GM18519 (cell line): ENCODE data around the gene ASTL.
"Not testable (repeated sequence)": the region's sequence is repeated elsewhere in the genome, so short reads cannot be mapped to it uniquely, and the experiment has no call there.

ENCODE experiments used
- ATAC-seq: cut with Tn5 transposase; IDR thresholded peaks from one replicate; pipeline ENCODE4 v1.9.1; 2021; ENCODE audit warnings: mild to moderate bottlenecking, moderate library complexity; ENCODE audit not compliant: unreplicated experiment, low FRiP score

Gene ASTL

GRCh38 chr2:96146881-96147592, 8.7 kb upstream of the ASTL start:
- ATAC-seq, result no peak

GRCh38 chr2:96146153-96146880, 8.0 kb upstream of the ASTL start:
- peak; percentile 26 for ATAC-seq

GRCh38 chr2:96145848-96146152, 7.5 kb upstream of the ASTL start:
- ATAC-seq, result no peak

GRCh38 chr2:96145036-96145847, 6.9 kb upstream of the ASTL start, which contains the start of gene DUSP2:
Gene DUSP2 (minus strand): TSS chr2:96145440. CDS start chr2:96145354, 86 bp downstream.
- peak; percentile 34 for ATAC-seq

DNA sequence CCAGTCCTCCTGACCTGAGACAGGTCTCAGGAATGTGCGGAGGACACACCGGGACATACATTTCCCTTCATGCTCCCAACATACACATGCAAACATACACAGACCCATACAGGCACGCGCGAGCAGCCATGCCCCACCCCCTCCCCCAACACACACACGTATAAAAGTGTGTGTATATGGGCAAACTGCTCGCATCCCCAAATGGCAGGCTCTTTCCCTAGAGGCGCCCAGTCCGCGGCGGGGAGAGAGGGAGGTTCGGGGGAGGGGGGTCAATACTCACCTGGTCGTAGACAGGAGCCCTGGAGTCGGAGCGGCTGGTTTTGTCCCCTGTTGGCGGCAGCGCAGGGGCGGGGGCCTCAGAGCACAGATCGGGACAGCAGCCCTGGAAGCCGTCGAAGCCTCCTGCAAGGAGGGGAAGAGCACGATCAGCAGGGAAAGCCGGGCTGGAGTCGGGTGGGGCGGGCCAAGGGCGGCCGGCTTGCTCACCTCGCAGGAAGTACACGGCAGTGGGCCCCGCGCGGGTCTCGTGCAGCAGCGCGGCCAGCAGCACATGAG, 6.3 kb upstream of the ASTL start:
- no peak for ATAC-seq

DNA sequence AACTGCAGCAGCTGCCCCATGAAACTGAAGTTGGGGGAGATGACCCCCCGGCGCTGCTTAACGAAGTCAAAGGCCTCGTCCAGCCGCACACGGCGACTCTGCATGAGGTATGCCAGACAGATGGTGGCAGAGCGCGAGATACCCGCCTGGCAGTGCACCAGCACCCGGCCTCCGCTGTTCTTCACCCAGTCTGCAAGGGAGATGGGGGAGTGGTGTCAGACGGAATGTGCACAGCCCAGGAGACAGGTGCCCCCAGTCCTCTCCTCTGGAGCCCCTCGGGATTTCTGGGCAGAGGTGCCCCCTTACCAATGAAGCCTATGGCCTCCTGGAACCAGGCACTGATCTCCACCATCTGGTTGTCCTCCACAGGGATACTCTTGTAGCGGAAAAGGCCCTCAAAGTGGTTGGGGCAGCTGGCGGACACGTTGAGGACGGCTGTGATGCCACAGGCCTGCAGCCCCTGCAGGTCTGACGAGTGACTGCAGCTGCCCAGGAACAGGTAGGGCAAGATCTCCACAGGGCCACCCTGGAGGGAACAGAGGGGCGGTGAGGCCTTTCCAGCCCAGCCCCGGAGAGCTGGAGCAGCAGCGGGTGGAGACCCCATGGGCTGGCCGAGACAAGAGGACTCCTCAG, 5.7 kb upstream of the ASTL start:
- no peak for ATAC-seq

DNA sequence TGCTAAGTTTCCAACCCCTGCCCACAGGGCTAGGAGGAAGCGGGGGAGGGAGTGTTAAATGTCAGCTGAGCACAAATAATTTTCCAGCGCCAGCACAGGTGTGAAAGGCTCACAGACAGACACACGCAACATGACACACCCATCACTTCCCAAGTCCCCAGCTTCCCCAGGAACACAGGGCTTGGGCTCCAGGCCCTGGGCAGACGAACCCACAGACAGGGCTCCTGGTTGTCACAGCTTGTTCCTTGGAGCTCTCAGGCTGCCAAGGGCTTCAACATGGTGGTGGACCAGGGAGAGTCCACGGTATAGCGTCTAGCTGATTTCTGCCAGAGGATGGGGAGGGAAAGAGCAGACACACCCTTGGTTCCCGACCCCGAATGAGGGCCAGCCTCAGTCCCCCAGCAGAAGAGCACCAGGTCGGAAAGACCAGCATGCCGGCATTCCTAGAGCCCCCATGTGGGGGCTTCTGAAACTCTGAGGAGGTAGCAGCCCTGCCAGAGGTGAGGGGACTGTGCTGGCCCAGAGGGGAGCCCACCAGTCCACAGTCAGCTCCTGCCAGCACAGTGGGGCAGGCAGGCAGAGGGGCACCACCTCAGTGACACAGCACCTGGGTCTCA, 5.0 kb upstream of the ASTL start:
- ATAC-seq, result no peak

- ATAC-seq, result no peak
Observed at GRCh38 chr2:96142217-96143113, 4.2 kb upstream of the ASTL start.

DNA sequence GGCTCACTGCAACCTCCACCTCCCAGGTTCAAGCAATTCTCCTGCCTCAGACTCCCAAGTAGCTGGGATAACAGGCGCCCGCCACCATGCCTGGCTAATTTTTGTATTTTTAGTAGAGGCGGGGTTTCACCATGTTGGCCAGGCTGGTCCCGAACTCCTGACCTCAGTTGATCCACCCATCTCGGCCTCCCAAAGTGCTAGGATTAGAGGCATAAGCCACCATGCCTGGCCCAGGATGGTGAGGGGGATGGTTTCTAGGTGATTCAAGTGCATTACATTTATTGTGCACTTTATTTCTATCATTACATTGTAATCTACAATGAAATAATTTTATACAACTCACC, 3.3 kb upstream of the ASTL start:
- ATAC-seq, result not testable (repeated sequence)

DNA sequence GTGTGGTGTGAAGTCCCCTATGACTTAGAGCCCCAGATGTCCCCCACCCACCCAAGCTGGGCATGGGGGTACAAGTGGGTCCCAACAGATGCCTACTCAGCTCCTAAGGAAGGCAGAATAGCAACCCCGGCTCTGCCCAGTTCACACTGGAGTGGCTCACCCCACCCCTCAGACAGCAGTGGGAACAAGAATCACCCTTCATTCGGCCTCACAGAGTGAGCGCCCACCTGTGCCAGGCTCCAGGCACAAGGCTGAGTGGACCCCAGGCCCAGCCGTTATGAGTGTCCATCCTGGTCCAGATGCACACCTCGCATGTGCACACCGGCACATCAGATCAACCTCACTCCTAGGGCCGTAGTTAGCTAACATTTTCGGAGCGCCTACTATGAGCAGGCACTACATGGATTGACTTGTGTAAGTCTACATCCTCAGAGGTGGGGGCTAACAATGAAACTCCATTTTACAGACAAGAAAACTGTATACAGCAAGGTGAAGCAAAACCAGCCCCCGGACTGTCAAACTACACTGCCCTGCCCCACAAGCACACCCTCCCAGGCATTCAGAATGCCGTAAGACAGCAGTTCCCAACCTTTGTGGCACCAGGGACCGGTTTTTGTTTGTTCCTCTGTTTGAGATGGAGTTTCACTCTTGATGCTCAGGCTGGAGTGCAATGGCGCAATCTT, 2.8 kb upstream of the ASTL start:
- no peak for ATAC-seq

- no peak for ATAC-seq
Observed at GRCh38 chr2:96139181-96139758, 968 bp upstream of the ASTL start.

DNA sequence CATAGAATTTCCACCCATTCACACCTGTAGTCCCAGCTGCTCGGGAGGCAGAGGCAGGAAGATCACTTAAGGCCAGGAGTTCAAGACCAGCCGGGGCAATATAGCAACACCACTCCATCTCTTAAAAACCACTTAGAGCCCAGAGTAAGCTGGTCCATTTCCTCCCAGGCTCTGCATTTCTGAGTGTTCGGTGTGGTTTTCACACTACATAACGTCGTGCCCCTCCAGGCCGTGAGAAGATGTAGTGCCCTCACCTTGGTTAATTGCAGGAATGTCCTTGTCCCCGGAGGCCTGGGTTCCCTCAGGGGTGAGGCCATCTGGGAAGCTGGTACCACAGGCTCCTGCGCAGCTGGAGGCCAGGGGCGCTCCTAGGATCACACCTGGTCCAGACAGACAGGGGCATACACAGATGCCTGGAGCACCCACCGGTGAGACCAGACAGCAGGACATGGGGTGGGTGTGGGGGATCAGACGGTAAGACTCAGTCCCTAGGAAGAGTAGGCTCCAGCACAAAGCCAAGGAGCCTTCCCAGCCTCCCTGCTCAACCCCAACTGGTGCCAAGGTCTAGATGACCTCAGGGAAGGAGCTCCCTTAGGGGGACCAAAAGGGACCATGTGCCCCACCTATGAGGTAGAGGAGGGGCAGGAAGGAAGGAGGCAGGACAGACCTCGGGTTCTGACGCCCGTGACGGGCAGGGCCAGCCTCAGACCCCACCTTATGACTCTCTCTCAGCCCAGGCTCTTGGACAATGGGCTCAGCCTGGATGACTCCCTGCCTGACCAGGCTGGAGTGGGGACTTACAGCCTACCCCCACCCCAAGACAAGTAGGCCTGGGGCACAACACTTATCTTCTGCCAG, 752 bp downstream of the ASTL start:
- ATAC-seq, result no peak

DNA sequence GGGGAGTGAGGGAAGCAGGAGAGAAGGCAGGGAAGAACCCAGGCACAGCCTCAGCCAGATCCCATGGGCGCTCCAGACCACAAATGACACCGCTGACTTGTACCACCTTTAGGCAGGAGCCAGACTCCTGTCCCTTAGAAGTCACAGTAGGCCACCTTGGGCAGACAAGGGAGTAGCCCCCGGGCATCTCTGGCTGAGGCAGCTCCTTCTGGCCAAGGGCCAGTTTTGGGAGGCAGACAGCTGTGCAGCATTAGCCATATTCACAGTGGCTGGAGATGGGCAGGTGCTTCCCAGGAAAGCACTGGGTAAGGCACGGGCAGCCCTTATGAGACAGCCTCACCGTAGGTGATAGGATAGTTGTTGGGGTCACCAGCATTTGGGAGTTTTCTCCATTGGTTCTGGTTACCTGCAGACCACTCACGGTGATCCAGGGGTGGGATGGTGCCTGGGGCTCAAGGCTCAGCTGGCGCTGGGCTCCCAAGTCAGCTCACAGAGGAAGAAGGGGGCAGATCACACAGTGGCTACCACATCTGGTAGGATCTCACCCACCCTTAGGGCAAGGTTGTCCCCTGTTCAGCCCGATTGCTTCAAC, 2.1 kb downstream of the ASTL start:
- ATAC-seq, result no peak

GRCh38 chr2:96135621-96136020, 2.7 kb downstream of the ASTL start:
- ATAC-seq, result no peak

GRCh38 chr2:96135171-96135570, 3.1 kb downstream of the ASTL start:
- ATAC-seq, result no peak

- no peak for ATAC-seq
Observed at GRCh38 chr2:96134421-96134820, 3.9 kb downstream of the ASTL start.
